GM20000 (cell line): ENCODE data around the gene HSD17B2.

ENCODE experiments used
- DNase-seq: peaks from one replicate; pipeline ENCODE4 v3.0.0; 2012; ENCODE audit warnings: low spot score
- CTCF ChIP-seq: IDR thresholded peaks from 2 replicates; pipeline ENCODE4 v1.5.1; 2012; ENCODE audit warnings: mild to moderate bottlenecking, control low read depth; ENCODE audit errors: extremely low read depth, missing control alignments

Gene HSD17B2

DNA sequence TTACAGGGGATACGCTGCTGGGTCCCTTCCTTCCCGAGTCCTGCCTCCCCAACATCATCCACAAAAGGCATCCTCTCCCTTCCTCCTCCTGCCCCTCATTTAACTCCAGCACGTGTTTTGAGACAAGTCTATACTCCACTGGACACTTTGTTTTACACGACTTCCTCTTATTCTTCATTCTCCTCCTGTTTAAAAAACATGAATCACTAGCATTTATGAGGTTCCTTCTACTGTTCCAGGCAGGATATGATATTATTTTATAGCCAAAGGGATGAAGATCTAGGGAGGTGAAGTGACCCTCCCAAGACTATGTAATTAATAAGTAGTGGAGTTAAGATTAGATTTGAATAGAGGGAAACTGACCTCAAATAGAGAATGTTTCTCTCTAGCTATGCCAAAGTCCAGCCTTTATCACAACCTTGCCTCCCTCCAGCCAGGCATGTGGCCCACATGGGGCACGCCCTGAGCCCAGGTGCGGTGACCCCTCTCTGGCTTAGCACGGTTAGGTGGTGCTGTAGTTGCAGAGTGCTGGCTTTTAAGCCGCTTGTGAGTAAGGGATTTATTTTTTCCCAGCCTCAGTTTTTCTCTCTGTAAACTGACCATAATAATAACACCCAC lies 1.3 kb upstream of the HSD17B2 start:
- TF ChIP-seq CTCF = no peak
- no peak for DNase-seq

- no peak for DNase-seq
Observed at GRCh38 chr16:82037251-82037650, 2.2 kb downstream of the HSD17B2 start.

DNA sequence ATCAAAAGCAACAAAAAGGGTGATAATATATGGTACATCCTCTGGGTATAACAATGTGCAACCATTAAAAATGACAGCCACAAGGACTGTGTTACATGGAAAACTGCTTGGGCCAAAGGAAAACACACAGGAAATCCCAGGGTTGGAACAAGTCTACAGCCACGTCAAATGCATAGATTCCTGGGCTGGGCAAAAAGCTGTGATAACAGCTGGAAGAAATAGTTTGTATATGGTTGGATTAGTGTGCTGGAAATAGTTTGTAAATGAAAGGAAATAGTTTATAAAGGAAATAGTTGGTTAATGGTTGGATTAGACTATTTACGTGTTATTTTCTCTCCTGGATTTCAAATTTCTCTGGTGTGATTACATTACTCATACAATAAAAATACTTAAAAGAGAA lies 2.6 kb downstream of the HSD17B2 start:
- no peak for DNase-seq
- no peak for TF ChIP-seq CTCF

More at GRCh38 chr16:82037251-82037650, 2.2 kb downstream of the HSD17B2 start:
- no peak for TF ChIP-seq CTCF

DNA sequence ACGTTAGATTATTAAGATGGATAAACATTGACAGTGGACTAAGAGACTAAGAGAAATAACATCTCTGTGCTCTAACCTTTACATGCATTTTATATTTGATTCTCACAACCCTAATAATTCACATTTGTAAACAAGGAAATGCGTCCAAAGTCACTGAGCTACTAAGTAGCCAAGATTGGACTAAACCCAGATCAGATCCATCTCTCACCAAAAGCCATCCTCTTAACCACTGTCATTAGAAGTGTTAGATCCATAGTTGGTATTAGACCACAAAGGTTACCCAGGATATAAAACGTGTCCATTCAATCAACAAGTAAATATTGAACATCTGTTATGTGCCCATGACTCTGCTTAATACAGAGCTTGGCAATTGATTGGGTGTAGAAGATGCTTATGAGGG lies 5.2 kb downstream of the HSD17B2 start:
- no peak for DNase-seq
- no peak for TF ChIP-seq CTCF

DNA sequence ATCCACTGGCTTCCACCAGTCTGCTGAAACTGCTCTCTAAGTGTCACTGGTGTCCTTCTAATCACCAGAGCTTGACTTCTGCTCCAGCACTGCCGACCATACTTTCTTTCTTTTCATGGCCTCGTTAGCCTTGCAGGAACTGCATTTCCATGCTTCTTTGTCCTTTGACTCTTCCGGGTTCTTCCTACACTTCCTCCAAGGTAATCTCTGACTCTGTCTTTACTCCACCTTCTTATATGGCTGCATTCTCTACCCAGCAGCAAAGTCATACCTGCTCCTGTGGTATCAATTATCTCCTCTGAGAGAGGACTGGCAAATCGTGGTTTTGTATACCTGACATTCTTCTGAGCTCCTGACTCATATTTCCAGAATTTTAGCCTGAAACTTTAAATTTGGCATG lies 6.5 kb downstream of the HSD17B2 start:
- no peak for DNase-seq
- TF ChIP-seq CTCF = no peak

DNA sequence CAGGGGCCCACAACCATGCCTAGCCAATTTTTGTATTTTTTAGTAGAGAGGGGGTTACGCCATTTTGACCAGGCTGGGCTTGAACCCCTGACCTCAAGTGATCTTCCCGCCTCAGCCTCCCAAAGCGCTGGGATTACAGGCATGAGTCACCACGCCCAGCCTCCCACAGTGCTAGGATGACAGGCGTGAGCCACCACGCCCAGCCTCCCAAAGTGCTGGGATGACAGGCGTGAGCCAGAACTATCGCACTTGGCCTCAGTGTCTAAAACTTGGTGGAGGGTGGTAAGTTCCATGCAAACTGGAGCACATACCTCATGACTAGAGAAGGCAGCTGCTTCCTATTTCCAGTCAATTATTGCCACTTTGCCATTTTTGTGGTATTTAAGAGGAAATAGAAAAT lies 7.1 kb downstream of the HSD17B2 start:
- no peak for TF ChIP-seq CTCF
- DNase-seq = no peak

- DNase-seq = no peak
- no peak for TF ChIP-seq CTCF
Observed at GRCh38 chr16:82042846-82043245, 7.8 kb downstream of the HSD17B2 start.
